RWPE2 (cell line): ENCODE data around the gene BLCAP.
A peak's percentile ranks its signal among the peaks of the same experiment; 100 is the strongest.

Experiments
- ATAC-seq: fragments of 200-7000 bp; cut with Tn5 transposase; 3 replicates; pipeline ENCODE4 v1.9.1; 2021; ENCODE audit warnings: low read depth
- DNase-seq: peaks from one replicate; pipeline ENCODE4 v3.0.0-alpha.2; 2020; ENCODE audit warnings: low spot score
- H3K27ac ChIP-seq: fragments of 450-650 bp; 2 replicates; pipeline ENCODE4 v1.5.1; 2017; ENCODE audit warnings: mild to moderate bottlenecking; ENCODE audit not compliant: poor library complexity, severe bottlenecking
- H3K27me3 ChIP-seq: fragments of 250-450 bp; sonication (Bioruptor Pico); 2 replicates; pipeline ENCODE4 v1.5.1; 2021; ENCODE audit warnings: mild to moderate bottlenecking, moderate library complexity; ENCODE audit not compliant: insufficient read depth, poor library complexity, severe bottlenecking
- H3K36me3 ChIP-seq: fragments of 250-450 bp; sonication (Bioruptor Pico); 2 replicates; pipeline ENCODE4 v1.5.1; 2020; ENCODE audit warnings: low read depth, mild to moderate bottlenecking, moderate library complexity
- H3K4me1 ChIP-seq: fragments of 250-450 bp; sonication (Bioruptor Pico); 2 replicates; pipeline ENCODE4 v1.5.1; 2021; ENCODE audit warnings: mild to moderate bottlenecking, moderate library complexity; ENCODE audit not compliant: insufficient read depth, poor library complexity, severe bottlenecking
- H3K4me3 ChIP-seq: fragments of 250-450 bp; sonication (Bioruptor Pico); 2 replicates; pipeline ENCODE4 v1.5.1; 2021; ENCODE audit warnings: mild to moderate bottlenecking, moderate library complexity; ENCODE audit not compliant: severe bottlenecking
- H3K9me3 ChIP-seq: fragments of 250-450 bp; sonication (Bioruptor Pico); 2 replicates; pipeline ENCODE4 v1.5.1; 2021; ENCODE audit warnings: mild to moderate bottlenecking, moderate library complexity; ENCODE audit not compliant: severe bottlenecking
- CTCF ChIP-seq: fragments of 450-650 bp; IDR thresholded peaks from one replicate; pipeline ENCODE4 v1.5.1; 2017; ENCODE audit warnings: mild to moderate bottlenecking, moderate library complexity; ENCODE audit not compliant: poor library complexity, severe bottlenecking

The BLCAP gene

GRCh38 chr20:37530696-37531095 lies 3.0 kb upstream of the BLCAP start:
- H3K4me1 ChIP-seq = peaks cover 11% of the 10 kb centered on the region
- H3K9me3 ChIP-seq = no peaks in the 10 kb centered on the region
- H3K36me3 ChIP-seq = peaks cover 9% of the 10 kb centered on the region
- H3K27me3 ChIP-seq = no peaks in the 10 kb centered on the region
- H3K27ac ChIP-seq = no peak overlapping the region
- TF ChIP-seq CTCF = no peak
- no peak overlapping the region for H3K4me3 ChIP-seq
- no peak for DNase-seq
- ATAC-seq = no peak

GRCh38 chr20:37529968-37530600 lies 2.4 kb upstream of the BLCAP start:
- peak; percentile 74 for DNase-seq
- H3K9me3 ChIP-seq = no peaks in the 10 kb centered on the region

GRCh38 chr20:37529214-37529967 lies 1.7 kb upstream of the BLCAP start:
- peak; percentile 63 for DNase-seq
- no peak overlapping the region for H3K27ac ChIP-seq
- H3K36me3 ChIP-seq = peaks cover 19% of the 10 kb centered on the region
- peaks cover 23% of the 10 kb centered on the region for H3K4me1 ChIP-seq
- no peak overlapping the region for H3K4me3 ChIP-seq
- no peaks in the 10 kb centered on the region for H3K9me3 ChIP-seq
- ATAC-seq = no peak
- peak; percentile 25 for TF ChIP-seq CTCF
- no peaks in the 10 kb centered on the region for H3K27me3 ChIP-seq

More at GRCh38 chr20:37529968-37530600, 2.4 kb upstream of the BLCAP start:
- no peak for TF ChIP-seq CTCF
- Histone ChIP-seq H3K36me3 (peaks cover 15% of the 10 kb centered on the region), H3K4me3 (no peak overlapping the region), H3K27ac (no peak overlapping the region), H3K27me3 (no peaks in the 10 kb centered on the region), H3K4me1 (peaks cover 17% of the 10 kb centered on the region)
- no peak for ATAC-seq

GRCh38 chr20:37528446-37529213 lies 954 bp upstream of the BLCAP start:
- H3K27ac ChIP-seq = peak overlapping the region; percentile 98
- TF ChIP-seq CTCF = no peak
- peaks cover 30% of the 10 kb centered on the region for H3K4me1 ChIP-seq
- H3K4me3 ChIP-seq = peak overlapping the region; percentile 90
- DNase-seq = peak; percentile 70
- no peak for ATAC-seq
- no peaks in the 10 kb centered on the region for H3K9me3 ChIP-seq
- H3K36me3 ChIP-seq = peaks cover 25% of the 10 kb centered on the region
- H3K27me3 ChIP-seq = no peaks in the 10 kb centered on the region
